HepG2 (cell line): Measurements from ENCODE around the gene CUL5. TPM values are rescaled to one million over a fixed set of nuclear protein-coding genes. Genes with fewer than 3 reads are reported as not detected.
A peak's percentile ranks its signal among the peaks of the same experiment; 100 is the strongest.

Source experiments
- CBX1 ChIP-seq: IDR thresholded peaks from one replicate; pipeline ENCODE4 v1.6.1; 2016; ENCODE audit warnings: antibody characterized with exemption, low read depth
- FOXK1 ChIP-seq: sonication (generic); formaldehyde crosslinking; IDR thresholded peaks from 2 replicates; pipeline ENCODE4 v1.4.0; 2020; ENCODE audit warnings: low read depth, missing genetic modification reagents, borderline replicate concordance
- HDAC2 ChIP-seq: sonication (generic); formaldehyde crosslinking; IDR thresholded peaks from 2 replicates; pipeline ENCODE4 v1.4.0; 2020; ENCODE audit warnings: missing genetic modification reagents
- KDM5A ChIP-seq: fragments of 200-600 bp; sonication (generic); IDR thresholded peaks from 2 replicates; pipeline ENCODE4 v1.7.0; 2018; ENCODE audit warnings: antibody characterized with exemption, mild to moderate bottlenecking, low read length, borderline replicate concordance
- NR2F1 ChIP-seq, 2 experiments: fragments of 450-650 bp in 1 of 2; formaldehyde crosslinking in 1 of 2; IDR thresholded peaks; 2 replicates each; pipeline versions ENCODE4 v1.5.0 to v1.6.1; 2016 to 2020; ENCODE audit warnings: mild to moderate bottlenecking in 1 of 2, missing compliant biosample characterization in 1 of 2, missing genetic modification reagents in 1 of 2, moderate library complexity in 1 of 2
- SATB2 ChIP-seq: sonication (generic); formaldehyde crosslinking; IDR thresholded peaks from 2 replicates; pipeline ENCODE4 v1.5.0; 2020; ENCODE audit warnings: missing genetic modification reagents
- TEAD3 ChIP-seq: optimal IDR thresholded peaks from 2 replicates; pipeline ENCODE3; 2016; ENCODE audit warnings: borderline replicate concordance
- TP53 ChIP-seq: sonication (generic); formaldehyde crosslinking; conservative IDR thresholded peaks from 2 replicates; pipeline ENCODE4 v1.4.0; 2020; ENCODE audit warnings: missing genetic modification reagents
- ZBTB21 ChIP-seq: sonication (generic); formaldehyde crosslinking; IDR thresholded peaks from 2 replicates; pipeline ENCODE4 v1.4.0; 2020; ENCODE audit warnings: missing genetic modification reagents
- ZBTB7B ChIP-seq: sonication (generic); formaldehyde crosslinking; IDR thresholded peaks from 2 replicates; pipeline ENCODE4 v1.4.0; 2020; ENCODE audit warnings: missing genetic modification reagents
- ZC3H13 ChIP-seq: sonication (generic); formaldehyde crosslinking; IDR thresholded peaks from 2 replicates; pipeline ENCODE4 v1.8.1; 2023; ENCODE audit warnings: mild to moderate bottlenecking, missing genetic modification reagents, moderate library complexity
- ZFYVE20 ChIP-seq: sonication (generic); formaldehyde crosslinking; IDR thresholded peaks from 2 replicates; pipeline ENCODE4 v1.8.0; 2023; ENCODE audit warnings: low read depth, mild to moderate bottlenecking, moderate library complexity, missing genetic modification reagents, borderline replicate concordance
- ZNF317 ChIP-seq: sonication (generic); formaldehyde crosslinking; IDR thresholded peaks from 2 replicates; pipeline ENCODE4 v1.5.0; 2020; ENCODE audit warnings: mild to moderate bottlenecking, missing genetic modification reagents
- ZNF746 ChIP-seq: sonication (generic); formaldehyde crosslinking; IDR thresholded peaks from 2 replicates; pipeline ENCODE4 v1.8.0; 2022; ENCODE audit warnings: mild to moderate bottlenecking, missing genetic modification reagents
- ZNF883 ChIP-seq: sonication (generic); formaldehyde crosslinking; IDR thresholded peaks from 2 replicates; pipeline ENCODE4 v1.5.1; 2020; ENCODE audit warnings: mild to moderate bottlenecking, missing genetic modification reagents; ENCODE audit errors: not compliant biosample characterization
- polyA plus RNA-seq, 8 experiments: library from polyadenylated mRNA; depleted of rRNA in 3 of 8; stranded (reverse) in 7 of 8; unstranded in 1 of 8; fragments of >200 nt; fragmentation: Illumina TruSeq in 4 of 8; extraction: Trizol in 4 of 8; gene quantifications; 2 replicates each; pipeline versions ENCODE4 v1.2.1 to v1.2.3, GENCODE V29; 2011 to 2016; ENCODE audit warnings: low read depth in 4 of 8, missing spikeins in 1 of 8, mixed read lengths in 1 of 8; ENCODE audit not compliant: insufficient read depth in 1 of 8
- total RNA-seq, 5 experiments: library from RNA; depleted of rRNA; stranded (reverse); fragments of >200 nt; fragmentation: Illumina TruSeq; extraction: Trizol; gene quantifications; 2 replicates each; pipeline ENCODE4 v1.2.3, GENCODE V29; 2016; ENCODE audit warnings: low read depth in 1 of 5
- TF ChIP-seq, protein P1 (sequence below): sonication (generic); formaldehyde crosslinking; IDR thresholded peaks from one replicate; pipeline ENCODE4 v1.5.1; 2020; ENCODE audit warnings: mild to moderate bottlenecking, missing genetic modification reagents; ENCODE audit errors: not compliant biosample characterization
- TF ChIP-seq, protein P2 (sequence below): sonication (generic); formaldehyde crosslinking; IDR thresholded peaks from 2 replicates; pipeline ENCODE4 v1.5.0; 2020; ENCODE audit warnings: mild to moderate bottlenecking, missing genetic modification reagents

CUL5 gene
- total and polyA plus RNA-seq, 2 of the 13 experiments (the other 11 are each of a cell fraction or from before 2014, with no cell fraction given): 7.0 to 24.7 TPM

DNA sequence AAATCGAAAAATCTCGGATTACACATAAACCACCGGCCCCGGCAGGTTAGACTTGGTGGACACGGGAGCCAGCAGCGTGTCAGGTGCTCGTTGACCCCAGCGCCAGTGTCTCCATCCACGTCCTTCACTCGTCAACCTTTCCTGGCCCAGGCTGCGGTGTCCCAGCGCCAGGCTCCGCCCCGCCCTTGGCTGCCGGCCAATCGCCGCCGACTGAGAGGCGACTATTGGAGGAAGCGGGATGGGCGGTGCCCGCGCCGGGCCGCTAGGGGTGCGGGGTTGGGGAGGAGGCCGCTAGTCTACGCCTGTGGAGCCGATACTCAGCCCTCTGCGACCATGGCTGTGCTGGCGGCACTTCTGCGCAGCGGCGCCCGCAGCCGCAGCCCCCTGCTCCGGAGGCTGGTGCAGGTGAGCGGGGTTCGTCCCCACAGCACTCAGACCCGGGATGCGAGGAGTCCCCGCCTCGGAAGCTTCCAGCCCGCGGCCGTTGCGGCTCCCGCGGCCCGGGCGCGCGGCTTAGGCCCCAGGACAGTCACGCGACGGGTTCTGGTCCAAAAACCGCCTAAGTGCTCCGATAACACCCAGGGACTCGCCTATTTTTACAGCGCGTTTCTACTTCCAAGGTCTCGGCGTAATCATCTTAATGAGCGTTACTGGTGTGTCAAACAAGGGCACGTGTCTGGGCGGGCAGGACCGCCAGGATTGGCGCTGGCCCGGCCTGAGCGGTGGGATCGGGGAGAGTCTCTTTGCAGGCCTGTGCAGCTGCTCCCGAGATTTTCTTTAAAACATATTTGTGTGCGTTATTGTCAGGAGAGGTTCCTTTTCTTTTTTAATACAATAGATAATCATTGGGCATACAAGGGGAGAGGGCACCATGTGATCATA lies 112.8 kb downstream of the CUL5 start, which contains the start of gene ACAT1 (continued):
- TF ChIP-seq, protein P1, sequence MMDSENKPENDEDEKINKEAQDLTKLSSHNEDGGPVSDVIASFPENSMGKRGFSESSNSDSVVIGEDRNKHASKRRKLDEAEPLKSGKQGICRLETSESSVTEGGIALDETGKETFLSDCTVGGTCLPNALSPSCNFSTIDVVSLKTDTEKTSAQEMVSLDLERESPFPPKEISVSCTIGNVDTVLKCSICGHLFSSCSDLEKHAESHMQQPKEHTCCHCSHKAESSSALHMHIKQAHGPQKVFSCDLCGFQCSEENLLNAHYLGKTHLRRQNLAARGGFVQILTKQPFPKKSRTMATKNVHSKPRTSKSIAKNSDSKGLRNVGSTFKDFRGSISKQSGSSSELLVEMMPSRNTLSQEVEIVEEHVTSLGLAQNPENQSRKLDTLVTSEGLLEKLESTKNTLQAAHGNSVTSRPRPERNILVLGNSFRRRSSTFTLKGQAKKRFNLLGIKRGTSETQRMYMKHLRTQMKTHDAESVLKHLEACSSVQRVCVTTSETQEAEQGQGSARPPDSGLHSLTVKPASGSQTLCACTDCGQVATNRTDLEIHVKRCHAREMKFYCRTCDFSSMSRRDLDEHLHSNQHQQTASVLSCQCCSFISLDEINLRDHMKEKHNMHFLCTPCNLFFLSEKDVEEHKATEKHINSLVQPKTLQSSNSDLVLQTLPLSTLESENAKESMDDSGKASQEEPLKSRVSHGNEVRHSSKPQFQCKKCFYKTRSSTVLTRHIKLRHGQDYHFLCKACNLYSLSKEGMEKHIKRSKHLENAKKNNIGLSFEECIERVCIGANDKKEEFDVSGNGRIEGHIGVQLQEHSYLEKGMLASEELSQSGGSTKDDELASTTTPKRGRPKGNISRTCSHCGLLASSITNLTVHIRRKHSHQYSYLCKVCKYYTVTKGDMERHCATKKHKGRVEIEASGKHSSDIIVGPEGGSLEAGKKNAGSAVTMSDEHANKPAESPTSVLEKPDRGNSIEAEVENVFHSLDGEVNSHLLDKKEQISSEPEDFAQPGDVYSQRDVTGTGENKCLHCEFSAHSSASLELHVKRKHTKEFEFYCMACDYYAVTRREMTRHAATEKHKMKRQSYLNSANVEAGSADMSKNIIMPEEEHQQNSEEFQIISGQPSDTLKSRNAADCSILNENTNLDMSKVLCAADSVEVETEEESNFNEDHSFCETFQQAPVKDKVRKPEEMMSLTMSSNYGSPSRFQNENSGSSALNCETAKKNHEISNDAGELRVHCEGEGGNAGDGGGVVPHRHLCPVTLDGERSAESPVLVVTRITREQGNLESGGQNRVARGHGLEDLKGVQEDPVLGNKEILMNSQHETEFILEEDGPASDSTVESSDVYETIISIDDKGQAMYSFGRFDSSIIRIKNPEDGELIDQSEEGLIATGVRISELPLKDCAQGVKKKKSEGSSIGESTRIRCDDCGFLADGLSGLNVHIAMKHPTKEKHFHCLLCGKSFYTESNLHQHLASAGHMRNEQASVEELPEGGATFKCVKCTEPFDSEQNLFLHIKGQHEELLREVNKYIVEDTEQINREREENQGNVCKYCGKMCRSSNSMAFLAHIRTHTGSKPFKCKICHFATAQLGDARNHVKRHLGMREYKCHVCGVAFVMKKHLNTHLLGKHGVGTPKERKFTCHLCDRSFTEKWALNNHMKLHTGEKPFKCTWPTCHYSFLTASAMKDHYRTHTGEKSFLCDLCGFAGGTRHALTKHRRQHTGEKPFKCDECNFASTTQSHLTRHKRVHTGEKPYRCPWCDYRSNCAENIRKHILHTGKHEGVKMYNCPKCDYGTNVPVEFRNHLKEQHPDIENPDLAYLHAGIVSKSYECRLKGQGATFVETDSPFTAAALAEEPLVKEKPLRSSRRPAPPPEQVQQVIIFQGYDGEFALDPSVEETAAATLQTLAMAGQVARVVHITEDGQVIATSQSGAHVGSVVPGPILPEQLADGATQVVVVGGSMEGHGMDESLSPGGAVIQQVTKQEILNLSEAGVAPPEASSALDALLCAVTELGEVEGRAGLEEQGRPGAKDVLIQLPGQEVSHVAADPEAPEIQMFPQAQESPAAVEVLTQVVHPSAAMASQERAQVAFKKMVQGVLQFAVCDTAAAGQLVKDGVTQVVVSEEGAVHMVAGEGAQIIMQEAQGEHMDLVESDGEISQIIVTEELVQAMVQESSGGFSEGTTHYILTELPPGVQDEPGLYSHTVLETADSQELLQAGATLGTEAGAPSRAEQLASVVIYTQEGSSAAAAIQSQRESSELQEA (CRISPR knock-in tag): peak; percentile 90
- no peak; the same call in 1 of the 2 replicates for TF ChIP-seq KDM5A
- no peak; the same call in 1 of the 2 replicates for TF ChIP-seq HDAC2
- no peak for TF ChIP-seq CBX1
- no peak for TF ChIP-seq TEAD3 (CRISPR knock-in tag)
- peak; percentile 65; the same call in 1 of the 2 replicates for TF ChIP-seq ZFYVE20 (CRISPR knock-in tag)
- TF ChIP-seq ZNF883: no peak
- TF ChIP-seq ZNF746: no peak
- no peak for TF ChIP-seq ZBTB21
- TF ChIP-seq FOXK1 (CRISPR knock-in tag): no peak; the same call in 1 of the 2 replicates
- no peak for TF ChIP-seq SATB2 (CRISPR knock-in tag)
- TF ChIP-seq, protein P2, sequence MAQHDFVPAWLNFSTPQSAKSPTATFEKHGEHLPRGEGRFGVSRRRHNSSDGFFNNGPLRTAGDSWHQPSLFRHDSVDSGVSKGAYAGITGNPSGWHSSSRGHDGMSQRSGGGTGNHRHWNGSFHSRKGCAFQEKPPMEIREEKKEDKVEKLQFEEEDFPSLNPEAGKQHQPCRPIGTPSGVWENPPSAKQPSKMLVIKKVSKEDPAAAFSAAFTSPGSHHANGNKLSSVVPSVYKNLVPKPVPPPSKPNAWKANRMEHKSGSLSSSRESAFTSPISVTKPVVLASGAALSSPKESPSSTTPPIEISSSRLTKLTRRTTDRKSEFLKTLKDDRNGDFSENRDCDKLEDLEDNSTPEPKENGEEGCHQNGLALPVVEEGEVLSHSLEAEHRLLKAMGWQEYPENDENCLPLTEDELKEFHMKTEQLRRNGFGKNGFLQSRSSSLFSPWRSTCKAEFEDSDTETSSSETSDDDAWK (CRISPR knock-in tag): no peak
- peak; percentile 24; the same call in 1 of the 2 replicates for TF ChIP-seq TP53 (CRISPR knock-in tag)
- TF ChIP-seq ZBTB7B (CRISPR knock-in tag): peak; percentile 54; the same call in 1 of the 2 replicates
- peak; percentile 68; the same call in 1 of the 2 replicates for TF ChIP-seq ZC3H13
- TF ChIP-seq ZNF317: peak; percentile 57
- no peak for TF ChIP-seq NR2F1 (CRISPR knock-in tag; IDR thresholded peaks at IDR 0.05)
